ENCODE results near the gene AGPAT4. TPM values are rescaled to one million over a fixed set of nuclear protein-coding genes. Genes with fewer than 3 reads are reported as not detected.
A peak's percentile ranks its signal among the peaks of the same experiment; 100 is the strongest.

AGPAT4 gene
- total RNA-seq, 2 donors from 2014 or later: 61.0 to 61.1 TPM

GRCh38 chr6:161207200-161207599, 66.7 kb downstream of the AGPAT4 start:
- Histone ChIP-seq H3K4me1 (ENCODE audit: control insufficient read depth, insufficient read depth, low read length) (no peaks in the 10 kb centered on the region), H3K27ac (ENCODE audit: low read depth, low read length) (no peak overlapping the region), H3K36me3 (ENCODE audit: control insufficient read depth, insufficient read depth, low read length) (peaks cover 47% of the 10 kb centered on the region), H3K27me3 (ENCODE audit: control insufficient read depth, insufficient read depth, low read length, poor library complexity, severe bottlenecking) (no peaks in the 10 kb centered on the region), H3K4me3 (ENCODE audit: low read length) (no peak overlapping the region), H3K9me3 (ENCODE audit: control insufficient read depth, low read length) (peaks cover 51% of the 10 kb centered on the region), H3K9ac (ENCODE audit: extremely low read depth, low read length, poor library complexity, severe bottlenecking) (no peak overlapping the region)
- 95 to 100% methylated on average over 4 of the region's 4 CpGs for WGBS, 2 experiments (ENCODE audit: insufficient coverage in 1 of 2, insufficient read length in 1 of 2)
- Mint-ChIP-seq H3K36me3 (ENCODE audit: low read depth) (peaks cover 70% of the 10 kb centered on the region), H3K27me3 (ENCODE audit: insufficient read depth) (no peaks in the 10 kb centered on the region), H3K4me3 (no peak overlapping the region), H3K9me3 (peaks cover 42% of the 10 kb centered on the region), H3K27ac (no peak overlapping the region), H3K4me1 (no peaks in the 10 kb centered on the region)
- TF ChIP-seq CTCF (conservative IDR thresholded peaks at IDR 0.05): no peak
- DNase-seq: no peak

GRCh38 chr6:161204866-161205557, 68.8 kb downstream of the AGPAT4 start:
- H3K27me3 Mint-ChIP-seq (ENCODE audit: insufficient read depth): no peaks in the 10 kb centered on the region
- H3K9me3 ChIP-seq (ENCODE audit: control insufficient read depth, low read length): peaks cover 29% of the 10 kb centered on the region
- H3K27me3 ChIP-seq (ENCODE audit: control insufficient read depth, insufficient read depth, low read length, poor library complexity, severe bottlenecking): no peaks in the 10 kb centered on the region
- no peak overlapping the region for H3K4me3 Mint-ChIP-seq
- no peak overlapping the region for H3K27ac ChIP-seq (ENCODE audit: low read depth, low read length)
- no peaks in the 10 kb centered on the region for H3K4me1 Mint-ChIP-seq
- H3K4me3 ChIP-seq (ENCODE audit: low read length): no peak overlapping the region
- no peak for TF ChIP-seq CTCF (conservative IDR thresholded peaks at IDR 0.05)
- 84 to 92% methylated on average over 9 to 11 of the region's 11 CpGs for WGBS, 2 experiments (ENCODE audit: insufficient coverage in 1 of 2, insufficient read length in 1 of 2)
- peaks cover 53% of the 10 kb centered on the region for H3K36me3 ChIP-seq (ENCODE audit: control insufficient read depth, insufficient read depth, low read length)
- no peak overlapping the region for H3K9ac ChIP-seq (ENCODE audit: extremely low read depth, low read length, poor library complexity, severe bottlenecking)
- no peak overlapping the region for H3K27ac Mint-ChIP-seq
- no peak for DNase-seq
- H3K36me3 Mint-ChIP-seq (ENCODE audit: low read depth): peaks cover 72% of the 10 kb centered on the region
- H3K4me1 ChIP-seq (ENCODE audit: control insufficient read depth, insufficient read depth, low read length): no peaks in the 10 kb centered on the region
- peaks cover 23% of the 10 kb centered on the region for H3K9me3 Mint-ChIP-seq

GRCh38 chr6:161200610-161201370, 73.1 kb downstream of the AGPAT4 start:
- Mint-ChIP-seq H3K9me3 (no peaks in the 10 kb centered on the region), H3K36me3 (ENCODE audit: low read depth) (peaks cover 73% of the 10 kb centered on the region), H3K4me3 (no peak overlapping the region), H3K27me3 (ENCODE audit: insufficient read depth) (no peaks in the 10 kb centered on the region), H3K4me1 (no peaks in the 10 kb centered on the region), H3K27ac (no peak overlapping the region)
- no peak for DNase-seq
- no peak overlapping the region for H3K4me3 ChIP-seq (ENCODE audit: low read length)
- TF ChIP-seq CTCF (conservative IDR thresholded peaks at IDR 0.05): peak; percentile 59
- no peaks in the 10 kb centered on the region for H3K4me1 ChIP-seq (ENCODE audit: control insufficient read depth, insufficient read depth, low read length)
- H3K36me3 ChIP-seq (ENCODE audit: control insufficient read depth, insufficient read depth, low read length): peaks cover 28% of the 10 kb centered on the region
- no peak overlapping the region for H3K27ac ChIP-seq (ENCODE audit: low read depth, low read length)
- no peaks in the 10 kb centered on the region for H3K9me3 ChIP-seq (ENCODE audit: control insufficient read depth, low read length)
- WGBS, 2 experiments (ENCODE audit: insufficient coverage in 1 of 2, insufficient read length in 1 of 2): 81 to 84% methylated on average over 8 of the region's 8 CpGs
- H3K27me3 ChIP-seq (ENCODE audit: control insufficient read depth, insufficient read depth, low read length, poor library complexity, severe bottlenecking): no peaks in the 10 kb centered on the region
- no peak overlapping the region for H3K9ac ChIP-seq (ENCODE audit: extremely low read depth, low read length, poor library complexity, severe bottlenecking)
